Measurements from ENCODE around the gene FBXL13. TPM values are rescaled to one million over a fixed set of nuclear protein-coding genes. Genes with fewer than 3 reads are reported as not detected.

Gene FBXL13
- total and polyA plus RNA-seq, 2 experiments from 2014 or later: 1.2 to 2.5 TPM

- TF ChIP-seq ZNF462 (CRISPR knock-in tag; IDR thresholded peaks at IDR 0.05): no peak
These were observed 41.9 kb upstream of the FBXL13 start (continued) for GRCh38 chr7:103116511-103116910.

- H2AFZ ChIP-seq: no peak overlapping the region
These were observed 41.2 kb upstream of the FBXL13 start for GRCh38 chr7:103115771-103116170.

More at GRCh38 chr7:103115771-103116170, 41.2 kb upstream of the FBXL13 start:
- TF ChIP-seq CREB1 (CRISPR knock-in tag; IDR thresholded peaks at IDR 0.05; ENCODE audit: low read depth): no peak
- TF ChIP-seq EZH2 (IDR thresholded peaks at IDR 0.05; ENCODE audit: low read depth, unreplicated experiment): no peak
- no peak for TF ChIP-seq POLR2AphosphoS5 (IDR thresholded peaks at IDR 0.05; ENCODE audit: low read depth)
- no peak for TF ChIP-seq ZNF331 (CRISPR knock-in tag; IDR thresholded peaks at IDR 0.05; ENCODE audit: low read depth)
- TF ChIP-seq STAT1 (IDR thresholded peaks at IDR 0.05; ENCODE audit: unreplicated experiment): no peak
- no peak for TF ChIP-seq ETS1 (IDR thresholded peaks at IDR 0.05)
- TF ChIP-seq CTCF (conservative IDR thresholded peaks at IDR 0.05; ENCODE audit: low read depth in 2 of 2): no peak
- no peak for TF ChIP-seq ZNF114 (CRISPR knock-in tag; IDR thresholded peaks at IDR 0.05)
- TF ChIP-seq NANOG (IDR thresholded peaks at IDR 0.05; ENCODE audit: borderline replicate concordance): no peak
- no peak for TF ChIP-seq JUNB (IDR thresholded peaks at IDR 0.05; ENCODE audit: unreplicated experiment)
- no peaks in the 10 kb centered on the region for H3K79me2 ChIP-seq (replicated peaks; ENCODE audit: insufficient read depth)
- H3K4me1 ChIP-seq (ENCODE audit: insufficient read depth): no peaks in the 10 kb centered on the region
- H3K9me3 Mint-ChIP-seq: no peaks in the 10 kb centered on the region; the same call in 2 of the 3 replicates
- DNase-seq (ENCODE audit: low spot score) (no peak), ATAC-seq (no peak)
- H3K4me2 ChIP-seq: no peak overlapping the region
- H3K4me3 ChIP-seq: no peak overlapping the region
- no peaks in the 10 kb centered on the region for H3K4me1 Mint-ChIP-seq
- H3K27me3 ChIP-seq (ENCODE audit: insufficient read depth): no peaks in the 10 kb centered on the region
- H3K27ac ChIP-seq (ENCODE audit: low read depth): no peak overlapping the region
- no peak overlapping the region for H3K4me3 Mint-ChIP-seq
- peaks cover 2% of the 10 kb centered on the region for H3K27me3 Mint-ChIP-seq (ENCODE audit: insufficient read depth, low read depth, poor library complexity)
- H3K36me3 Mint-ChIP-seq (ENCODE audit: low read depth): peaks cover 35% of the 10 kb centered on the region
- no peak overlapping the region for H3K27ac Mint-ChIP-seq
- peaks cover 8% of the 10 kb centered on the region; the same call in 1 of the 2 replicates for H4K20me1 ChIP-seq (replicated peaks; ENCODE audit: insufficient read depth)
- H3F3A ChIP-seq (replicated peaks; ENCODE audit: low read depth): no peaks in the 10 kb centered on the region
- H3K9me2 ChIP-seq (ENCODE audit: insufficient read depth): no peaks in the 10 kb centered on the region
- H3K36me3 ChIP-seq (ENCODE audit: insufficient read depth): no peaks in the 10 kb centered on the region

Measured in GM23338 (cell line).